ENCODE measurements around the gene ATG9A. TPM values are rescaled to one million over a fixed set of nuclear protein-coding genes. Genes with fewer than 3 reads are reported as not detected.

ATG9A gene
- total RNA-seq, 1 donor from 2014 or later = 82.8 TPM

- Mint-ChIP-seq H3K36me3 (ENCODE audit: low read depth) (no peaks in the 10 kb centered on the region), H3K9me3 (ENCODE audit: low read depth) (no peaks in the 10 kb centered on the region), H3K27me3 (ENCODE audit: low read depth) (peaks cover 12% of the 10 kb centered on the region), H3K27ac (ENCODE audit: unreplicated experiment) (no peak overlapping the region), H3K4me1 (ENCODE audit: low read depth) (peaks cover 45% of the 10 kb centered on the region), H3K4me3 (ENCODE audit: unreplicated experiment) (peak overlapping the region; percentile 72)
- no peak for TF ChIP-seq CTCF (IDR thresholded peaks at IDR 0.05)
- no peak for DNase-seq (ENCODE audit: low spot score)
Observed at GRCh38 chr2:219254590-219255201, 25.3 kb upstream of the ATG9A start.

- H3K4me3 Mint-ChIP-seq (ENCODE audit: unreplicated experiment) = peak within 1 kb of the TSS; percentile 72
- TF ChIP-seq CTCF (IDR thresholded peaks at IDR 0.05) = peak; percentile 19
- H3K27me3 Mint-ChIP-seq (ENCODE audit: low read depth) = peaks cover 9% of the 10 kb centered on the region
- H3K9me3 Mint-ChIP-seq (ENCODE audit: low read depth) = no peaks in the 10 kb centered on the region
- peak within 1 kb of the TSS; percentile 49 for H3K27ac Mint-ChIP-seq (ENCODE audit: unreplicated experiment)
- H3K36me3 Mint-ChIP-seq (ENCODE audit: low read depth) = no peaks in the 10 kb centered on the region
- no peak for DNase-seq (ENCODE audit: low spot score)
- peaks cover 52% of the 10 kb centered on the region for H3K4me1 Mint-ChIP-seq (ENCODE audit: low read depth)
Observed at GRCh38 chr2:219253753-219254589, 24.5 kb upstream of the ATG9A start, which contains the start of gene TUBA4A. TUBA4A (minus strand) TSS chr2:219253918; CDS start chr2:219253858, 60 bp downstream.

- peak within 1 kb of the TSS; percentile 72 for H3K4me3 Mint-ChIP-seq (ENCODE audit: unreplicated experiment)
- no peaks in the 10 kb centered on the region for H3K36me3 Mint-ChIP-seq (ENCODE audit: low read depth)
- DNase-seq (ENCODE audit: low spot score) = no peak
- peaks cover 9% of the 10 kb centered on the region for H3K27me3 Mint-ChIP-seq (ENCODE audit: low read depth)
- TF ChIP-seq CTCF (IDR thresholded peaks at IDR 0.05) = no peak
- H3K4me1 Mint-ChIP-seq (ENCODE audit: low read depth) = peaks cover 60% of the 10 kb centered on the region
- H3K9me3 Mint-ChIP-seq (ENCODE audit: low read depth) = no peaks in the 10 kb centered on the region
- H3K27ac Mint-ChIP-seq (ENCODE audit: unreplicated experiment) = peak within 1 kb of the TSS; percentile 86
Observed at GRCh38 chr2:219252900-219253752, 23.7 kb upstream of the ATG9A start, which contains the start of gene TUBA4B. TUBA4B (plus strand) TSS chr2:219253243; CDS start chr2:219253408, 165 bp downstream.

GRCh38 chr2:219252570-219252899, 23.1 kb upstream of the ATG9A start:
- no peaks in the 10 kb centered on the region for H3K36me3 Mint-ChIP-seq (ENCODE audit: low read depth)
- no peak for DNase-seq (ENCODE audit: low spot score)
- no peaks in the 10 kb centered on the region for H3K9me3 Mint-ChIP-seq (ENCODE audit: low read depth)
- peak overlapping the region; percentile 68 for H3K4me3 Mint-ChIP-seq (ENCODE audit: unreplicated experiment)
- peaks cover 9% of the 10 kb centered on the region for H3K27me3 Mint-ChIP-seq (ENCODE audit: low read depth)
- peak overlapping the region; percentile 82 for H3K27ac Mint-ChIP-seq (ENCODE audit: unreplicated experiment)
- no peak for TF ChIP-seq CTCF (IDR thresholded peaks at IDR 0.05)
- peaks cover 62% of the 10 kb centered on the region for H3K4me1 Mint-ChIP-seq (ENCODE audit: low read depth)

GRCh38 chr2:219252084-219252483, 22.6 kb upstream of the ATG9A start:
- H3K4me3 Mint-ChIP-seq (ENCODE audit: unreplicated experiment) = peak overlapping the region; percentile 68
- no peaks in the 10 kb centered on the region for H3K36me3 Mint-ChIP-seq (ENCODE audit: low read depth)
- DNase-seq (ENCODE audit: low spot score) = no peak
- H3K27ac Mint-ChIP-seq (ENCODE audit: unreplicated experiment) = peak overlapping the region; percentile 86
- TF ChIP-seq CTCF (IDR thresholded peaks at IDR 0.05) = no peak
- peaks cover 64% of the 10 kb centered on the region for H3K4me1 Mint-ChIP-seq (ENCODE audit: low read depth)
- H3K9me3 Mint-ChIP-seq (ENCODE audit: low read depth) = no peaks in the 10 kb centered on the region
- H3K27me3 Mint-ChIP-seq (ENCODE audit: low read depth) = peaks cover 9% of the 10 kb centered on the region
